Muscle of back (tissue), 13 donors: Measurements from ENCODE around the gene TMEM225. TPM values are rescaled to one million over a fixed set of nuclear protein-coding genes. Genes with fewer than 3 reads are reported as not detected.
"Not testable (repeated sequence)": the region's sequence is repeated elsewhere in the genome, so short reads cannot be mapped to it uniquely, and the experiment has no call there.

Experiments
- DNase-seq, 3 donors: peaks; one replicate each; pipeline versions ENCODE4 v3.0.0 to v3.0.0-alpha.2; 2013
- long read RNA-seq, 9 donors: transcript quantifications; one replicate each; lab custom pipeline, GENCODE V29; 2026
- polyA plus RNA-seq, 10 donors: library from polyadenylated mRNA; unstranded; fragments of 120-200 nt; gene quantifications; one replicate each; pipeline ENCODE4 v1.2.1, GENCODE V29; 2013; ENCODE audit not compliant: insufficient read length in 10 of 10

TMEM225 gene
- not detected for polyA plus RNA-seq
- long read RNA-seq, donor 1: 0 reads
- long read RNA-seq, donor 2: 0 reads
- long read RNA-seq, donor 3: 0 reads
- long read RNA-seq, donor 4: 0 reads
- long read RNA-seq, donor 5: 0 reads
- long read RNA-seq, donor 6: 0 reads
- long read RNA-seq, donor 7: 0 reads
- long read RNA-seq, donor 8: 0 reads
- long read RNA-seq, donor 9: 0 reads

DNA sequence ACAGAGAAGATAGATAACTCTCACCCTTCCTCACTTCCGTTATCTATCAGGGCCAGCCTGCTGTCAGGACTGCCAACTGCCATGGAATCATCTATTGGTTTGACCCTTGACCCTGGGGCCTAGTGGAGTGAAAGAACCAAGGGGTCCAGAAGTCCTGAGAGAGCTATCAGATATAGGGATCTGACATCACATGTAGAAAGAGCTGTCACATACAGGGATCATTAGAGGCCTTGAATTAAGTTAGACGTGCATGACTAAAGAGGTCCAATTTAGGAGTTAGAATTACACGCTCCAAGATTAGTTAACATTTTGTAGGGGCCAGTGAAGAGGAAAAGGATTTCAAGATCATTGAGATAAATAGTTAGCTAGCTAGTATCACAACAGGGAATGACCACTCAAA lies at the start of gene TMEM225:
TSS of gene TMEM225 (minus strand) at position 101 of the 400 bp plus-strand sequence. CDS start 245 bp downstream, outside the sequence.
- DNase-seq: no peak

DNA sequence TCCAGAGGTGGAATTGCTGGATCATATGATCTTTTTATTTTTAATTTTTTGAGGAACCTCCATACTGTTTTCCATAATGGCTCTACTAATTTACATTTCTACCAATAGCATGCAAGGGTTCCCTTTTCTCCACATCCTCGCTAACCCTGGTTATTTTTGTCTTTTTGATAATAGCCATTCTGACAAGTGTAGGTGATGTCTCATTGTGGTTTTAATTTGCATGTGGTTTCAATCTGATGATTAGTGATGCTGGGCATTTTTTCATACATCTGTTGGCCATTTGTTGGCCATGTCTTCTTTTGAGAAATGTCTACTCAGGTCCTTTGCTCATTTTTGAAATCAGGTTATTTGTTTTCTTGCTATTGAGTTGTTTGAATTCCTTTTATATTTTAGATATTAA lies 38.6 kb upstream of the TMEM225 start:
- no peak for DNase-seq

DNA sequence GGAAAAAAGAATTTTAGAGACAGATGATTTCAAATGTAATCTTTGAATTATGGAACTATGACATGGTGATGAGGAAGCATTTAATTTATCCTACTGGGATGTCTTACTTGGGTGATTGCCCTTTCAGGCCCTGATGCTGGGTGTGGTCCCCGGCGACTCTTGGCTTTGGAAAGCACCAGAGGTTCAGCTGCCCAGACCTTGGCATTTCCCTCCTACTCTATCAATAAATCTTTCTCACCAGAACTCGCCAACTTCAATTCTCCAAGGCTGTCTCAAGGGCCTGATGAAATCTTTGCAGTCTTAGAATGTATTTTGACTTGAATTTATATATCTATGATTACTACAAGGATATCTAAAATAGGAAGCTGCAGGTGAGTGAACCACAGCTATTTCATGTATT lies 35.5 kb upstream of the TMEM225 start:
- no peak for DNase-seq

- no peak for DNase-seq
Observed at GRCh38 chr11:123905826-123906225, 20.4 kb upstream of the TMEM225 start.

DNA sequence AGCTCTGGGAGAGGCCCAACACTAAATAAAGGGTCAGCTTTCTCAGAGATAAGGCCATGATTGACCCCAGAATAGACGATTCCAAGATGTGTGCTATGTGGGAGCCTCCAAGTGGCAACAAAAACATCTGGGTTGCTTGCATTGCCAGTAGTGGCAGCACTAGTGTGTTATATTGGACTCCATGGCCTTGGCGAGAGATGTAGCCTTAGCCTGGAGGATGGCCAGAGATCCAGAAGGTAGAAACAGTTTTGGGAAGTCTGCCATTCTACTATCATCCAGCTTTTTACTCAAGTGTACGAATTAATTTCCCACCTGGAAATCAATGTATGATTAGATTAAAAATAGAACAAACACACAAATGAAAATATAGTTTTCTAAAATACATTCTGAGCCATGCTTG lies 19.5 kb upstream of the TMEM225 start:
- no peak for DNase-seq

DNA sequence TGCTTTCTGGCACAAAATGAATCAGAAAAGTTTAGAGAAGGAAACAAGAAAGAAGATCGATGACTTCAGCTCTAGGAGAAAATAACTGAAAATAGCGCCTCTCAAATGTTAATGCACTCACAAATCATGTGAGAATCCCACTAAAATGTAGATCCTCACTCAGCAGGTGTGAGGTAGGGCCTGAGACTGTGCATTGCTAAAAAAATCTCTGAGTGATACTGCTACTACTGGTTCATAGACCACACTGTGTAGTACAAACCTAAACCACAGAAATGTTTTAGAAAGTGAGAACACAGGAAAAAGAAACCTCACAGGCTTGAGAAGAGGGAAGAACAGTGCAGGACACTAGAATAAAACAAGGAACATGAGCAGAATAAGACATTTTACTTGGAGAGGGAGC lies 18.5 kb upstream of the TMEM225 start:
- DNase-seq: no peak

DNA sequence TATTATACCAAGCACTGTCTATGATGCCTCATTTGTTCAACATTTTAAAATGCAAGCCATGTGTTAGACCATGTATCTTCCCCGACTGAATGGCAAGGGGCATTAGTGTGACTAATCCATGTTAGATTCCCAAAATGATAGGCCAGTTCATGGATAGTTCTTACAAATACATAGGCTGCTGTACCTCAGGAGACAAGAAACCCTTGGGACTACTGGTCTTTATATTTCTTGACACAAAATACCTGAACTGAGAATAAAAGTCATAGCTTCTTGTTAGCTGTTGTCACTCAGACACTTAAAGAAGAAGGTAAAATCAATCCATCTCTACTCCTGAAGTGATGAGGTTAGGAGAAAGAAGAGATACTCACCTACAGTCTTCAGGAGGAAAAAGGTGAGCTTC lies 16.4 kb upstream of the TMEM225 start, which contains the start of gene OR8D4:
TSS of gene OR8D4 (plus strand) at position 301 of the 400 bp plus-strand sequence. CDS start 4,265 bp downstream, outside the sequence.
- DNase-seq: no peak

- no peak for DNase-seq
Observed at GRCh38 chr11:123899792-123900191, 14.3 kb upstream of the TMEM225 start.

GRCh38 chr11:123892031-123892430 lies 6.6 kb upstream of the TMEM225 start:
- DNase-seq: no peak

GRCh38 chr11:123880912-123881311 lies 4.6 kb downstream of the TMEM225 start:
- DNase-seq: no peak

DNA sequence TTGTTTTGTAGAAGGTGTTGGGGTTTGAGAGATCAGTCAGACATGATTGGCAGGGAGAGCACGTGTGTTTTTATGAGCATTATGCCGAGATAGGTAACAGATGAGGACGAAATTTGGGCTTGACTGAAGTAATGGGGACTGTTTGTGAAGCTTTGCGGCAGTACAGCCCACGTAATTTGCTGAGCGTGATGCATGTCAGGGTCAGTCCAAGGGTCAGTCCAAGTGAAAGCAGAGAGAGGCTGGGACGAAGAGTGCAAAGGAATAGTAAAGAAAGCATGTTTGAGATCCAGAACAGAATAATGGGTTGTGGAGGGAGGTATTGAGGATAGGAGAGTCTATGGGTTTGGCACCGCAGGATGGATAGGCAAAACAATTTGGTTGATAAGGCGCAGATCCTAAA lies 17.7 kb downstream of the TMEM225 start:
- not testable (repeated sequence) for DNase-seq

GRCh38 chr11:123865293-123865692 lies 20.2 kb downstream of the TMEM225 start:
- not testable (repeated sequence) for DNase-seq

GRCh38 chr11:123859731-123860130 lies 25.7 kb downstream of the TMEM225 start:
- DNase-seq: no peak

GRCh38 chr11:123856444-123856843 lies 29.0 kb downstream of the TMEM225 start:
- DNase-seq: no peak

DNA sequence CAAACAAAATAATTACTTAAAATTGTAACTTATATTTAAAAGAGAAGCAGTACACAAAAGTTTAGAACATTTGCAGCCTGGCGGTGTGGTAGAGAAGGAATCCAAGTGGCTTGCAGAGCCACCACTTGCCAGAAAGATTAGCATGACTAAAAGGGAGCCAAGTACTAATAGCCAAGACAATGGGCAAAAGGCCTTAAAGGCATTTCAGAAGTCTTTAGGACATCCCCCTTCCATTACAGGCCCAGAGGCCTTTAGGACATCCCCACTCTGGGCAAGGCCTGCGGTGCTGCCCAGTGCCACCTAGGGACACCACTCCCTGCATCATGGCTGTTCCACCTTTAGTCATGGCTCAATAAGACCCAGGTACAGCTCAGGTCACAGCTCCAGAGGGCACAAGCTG lies 32.4 kb downstream of the TMEM225 start:
- no peak for DNase-seq

GRCh38 chr11:123852321-123852720 lies 33.1 kb downstream of the TMEM225 start:
- no peak for DNase-seq

DNA sequence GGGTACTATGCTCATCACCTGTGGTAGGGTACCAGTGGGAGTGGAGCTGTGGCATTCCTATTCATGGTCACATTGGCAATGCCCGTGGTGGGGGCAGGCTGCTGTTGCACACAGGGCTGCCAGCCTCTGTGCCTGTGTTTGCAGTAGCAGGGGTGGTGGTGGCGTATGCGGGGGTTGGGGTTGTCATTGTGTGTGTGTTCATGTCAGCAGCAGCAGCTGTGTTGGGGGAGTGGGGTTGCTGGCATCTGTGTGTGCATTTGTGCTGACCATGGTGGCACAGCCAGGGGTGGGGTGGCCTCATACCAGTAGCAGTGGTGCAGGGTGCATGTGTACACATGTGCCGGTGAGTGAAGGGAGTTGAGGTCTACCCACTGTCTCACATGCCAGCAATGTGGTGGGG lies 34.4 kb downstream of the TMEM225 start:
- DNase-seq: no peak

- DNase-seq: no peak
Observed at GRCh38 chr11:123841174-123841573, 44.3 kb downstream of the TMEM225 start.

DNA sequence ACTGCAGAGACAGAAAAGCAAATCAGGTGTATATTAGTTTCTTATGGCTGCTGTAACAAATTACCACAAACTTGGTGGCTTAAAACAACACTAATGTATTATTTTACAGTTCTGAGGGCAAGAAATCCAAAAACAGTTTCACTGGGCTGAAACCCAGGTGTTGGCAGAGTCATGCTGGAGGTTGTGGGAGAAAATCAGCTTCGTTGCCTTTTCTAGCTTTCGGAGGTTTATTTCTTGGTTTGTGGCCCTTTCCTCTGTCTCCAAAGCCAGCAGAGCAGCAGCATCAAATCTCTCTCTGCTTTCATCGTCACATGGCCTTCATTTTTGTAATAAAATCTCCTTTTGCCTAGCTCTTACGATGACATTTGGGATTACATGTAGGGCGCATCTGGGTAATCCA lies 46.3 kb downstream of the TMEM225 start:
- no peak for DNase-seq

DNA sequence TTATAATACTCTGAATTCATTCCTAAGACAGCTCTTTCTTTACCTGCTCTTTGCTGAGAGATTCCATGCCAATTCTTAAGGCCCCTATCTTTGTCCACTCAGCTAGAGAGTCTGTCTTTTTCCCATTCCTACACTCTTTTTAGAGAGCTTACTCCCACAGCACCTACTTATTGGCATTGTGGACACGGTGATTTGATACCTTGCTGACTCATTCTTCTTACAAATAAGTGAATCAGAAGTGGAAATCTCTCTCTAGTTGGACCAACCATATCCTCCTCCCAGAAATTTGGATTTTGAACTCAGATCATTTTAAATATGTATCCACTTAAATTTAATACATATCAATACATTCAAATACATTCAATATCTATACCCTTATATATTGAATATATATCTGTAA lies 46.8 kb downstream of the TMEM225 start:
- DNase-seq: no peak

DNA sequence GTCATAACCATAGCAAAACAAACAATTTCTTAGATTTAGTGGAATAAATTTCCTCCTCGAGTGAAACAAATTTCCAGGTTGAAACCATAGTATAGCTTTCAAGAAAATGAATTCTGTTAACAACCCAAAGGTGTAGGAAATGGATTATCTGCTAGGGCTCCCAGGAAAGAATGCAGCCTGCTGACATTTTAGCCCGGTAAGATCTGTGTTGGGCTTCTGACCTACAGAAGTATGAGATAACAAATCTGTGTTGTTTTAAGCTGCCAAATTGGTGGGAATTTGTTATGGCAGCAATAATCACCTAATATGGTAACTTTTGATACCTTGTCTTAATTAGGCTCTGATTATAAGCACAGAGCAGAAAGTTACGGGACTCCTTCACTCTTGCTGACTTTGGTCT lies 47.3 kb downstream of the TMEM225 start:
- no peak for DNase-seq

DNA sequence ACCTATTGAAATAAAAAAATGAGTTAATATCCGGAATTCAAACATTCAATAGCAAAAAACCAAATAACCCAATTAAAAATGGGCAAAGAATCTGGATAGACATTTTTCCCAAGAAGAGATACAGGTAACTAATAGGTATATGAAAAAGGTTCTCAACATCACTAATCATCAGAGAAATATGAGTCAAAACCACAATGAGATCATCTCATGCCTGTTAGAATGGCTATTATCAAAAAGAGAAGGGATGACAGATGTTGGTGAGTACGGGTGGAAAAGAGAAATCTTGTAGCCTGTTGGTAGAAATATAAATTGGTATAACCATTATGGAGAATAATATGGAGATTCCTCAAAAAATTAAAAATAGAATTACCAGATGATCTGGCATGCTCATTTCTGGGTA lies 52.4 kb downstream of the TMEM225 start:
- DNase-seq: no peak
